Ascending aorta (tissue), 2 donors: ENCODE measurements around the gene KXD1. TPM values are rescaled to one million over a fixed set of nuclear protein-coding genes. Genes with fewer than 3 reads are reported as not detected.
"Not testable (repeated sequence)": the region's sequence is repeated elsewhere in the genome, so short reads cannot be mapped to it uniquely, and the experiment has no call there.

Experiments
- DNase-seq, 2 donors: peaks; one replicate each; pipeline ENCODE4 v3.0.0-alpha.2; 2019; ENCODE audit warnings: low spot score in 2 of 2
- H3K27ac ChIP-seq, 2 donors: fragments of 200-600 bp; sonication (generic); one replicate each; pipeline ENCODE4 v1.5.1; 2016 to 2017; ENCODE audit warnings: mild to moderate bottlenecking in 1 of 2
- H3K27me3 ChIP-seq: fragments of 200-600 bp; sonication (generic); one replicate; pipeline ENCODE4 v1.5.1; 2017
- H3K36me3 ChIP-seq, 2 donors: fragments of 200-600 bp; sonication (generic); one replicate each; pipeline ENCODE4 v1.5.1; 2016
- H3K4me1 ChIP-seq, 2 donors: fragments of 200-600 bp; sonication (generic); one replicate each; pipeline ENCODE4 v1.5.1; 2016 to 2017; ENCODE audit warnings: mild to moderate bottlenecking in 1 of 2
- H3K4me3 ChIP-seq, 2 donors: fragments of 200-600 bp; sonication (generic); one replicate each; pipeline ENCODE4 v1.5.1; 2016 to 2017; ENCODE audit warnings: mild to moderate bottlenecking in 1 of 2
- H3K9me3 ChIP-seq, 2 donors: fragments of 200-600 bp; sonication (generic); one replicate each; pipeline ENCODE4 v1.5.1; 2016
- intact Hi-C: fragments of 100-400 bp; cut with DNase I; formaldehyde crosslinking; loops from one replicate; pipeline ENCODE4 v1.15.1; 2023
- total RNA-seq: library from RNA; depleted of rRNA; stranded (reverse); fragments of >200 nt; gene quantifications from one replicate; pipeline ENCODE4 v1.1.0, GENCODE V29; 2016
- TF ChIP-seq, protein P1 (sequence below), 3 experiments: fragments of 200-600 bp in 2 of 3; fragments of 450-650 bp in 1 of 3; sonication (generic) in 2 of 3; IDR thresholded peaks; one replicate each; pipeline ENCODE4 v1.5.1; 2016 to 2019; ENCODE audit warnings: antibody characterized with exemption in 3 of 3, mild to moderate bottlenecking in 1 of 3, moderate library complexity in 1 of 3

The KXD1 gene
- total RNA-seq, 1 donor from 2014 or later = 178 TPM

DNA sequence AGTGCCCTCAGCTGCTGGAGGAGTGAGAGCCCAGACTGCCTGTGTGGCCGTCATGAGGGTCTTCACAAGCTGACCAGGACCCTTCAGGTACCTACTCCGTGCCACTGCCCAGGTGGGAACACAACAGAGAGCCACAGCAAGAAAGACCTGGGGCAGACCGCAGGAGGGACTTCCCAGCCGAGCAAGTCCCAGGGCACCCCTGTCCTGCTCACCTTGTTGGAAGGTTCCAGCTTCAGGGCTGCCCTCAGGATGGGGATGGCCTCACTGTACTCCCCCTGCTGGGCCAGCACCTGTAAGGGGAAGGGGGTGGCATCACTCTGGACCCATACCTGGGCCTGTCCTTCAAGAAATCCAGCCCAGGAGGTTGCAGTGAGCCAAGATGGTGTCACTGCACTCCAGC, 24.6 kb upstream of the KXD1 start:
- no peaks in the 10 kb centered on the region for H3K4me1 ChIP-seq
- TF ChIP-seq, protein P1, sequence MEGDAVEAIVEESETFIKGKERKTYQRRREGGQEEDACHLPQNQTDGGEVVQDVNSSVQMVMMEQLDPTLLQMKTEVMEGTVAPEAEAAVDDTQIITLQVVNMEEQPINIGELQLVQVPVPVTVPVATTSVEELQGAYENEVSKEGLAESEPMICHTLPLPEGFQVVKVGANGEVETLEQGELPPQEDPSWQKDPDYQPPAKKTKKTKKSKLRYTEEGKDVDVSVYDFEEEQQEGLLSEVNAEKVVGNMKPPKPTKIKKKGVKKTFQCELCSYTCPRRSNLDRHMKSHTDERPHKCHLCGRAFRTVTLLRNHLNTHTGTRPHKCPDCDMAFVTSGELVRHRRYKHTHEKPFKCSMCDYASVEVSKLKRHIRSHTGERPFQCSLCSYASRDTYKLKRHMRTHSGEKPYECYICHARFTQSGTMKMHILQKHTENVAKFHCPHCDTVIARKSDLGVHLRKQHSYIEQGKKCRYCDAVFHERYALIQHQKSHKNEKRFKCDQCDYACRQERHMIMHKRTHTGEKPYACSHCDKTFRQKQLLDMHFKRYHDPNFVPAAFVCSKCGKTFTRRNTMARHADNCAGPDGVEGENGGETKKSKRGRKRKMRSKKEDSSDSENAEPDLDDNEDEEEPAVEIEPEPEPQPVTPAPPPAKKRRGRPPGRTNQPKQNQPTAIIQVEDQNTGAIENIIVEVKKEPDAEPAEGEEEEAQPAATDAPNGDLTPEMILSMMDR (IDR thresholded peaks at IDR 0.05) = no peak
- H3K36me3 ChIP-seq = peaks cover 52 to 69% of the 10 kb centered on the region in 2 donors
- no peak for DNase-seq
- intact Hi-C loops = no loop called here
- H3K9me3 ChIP-seq = no peaks in the 10 kb centered on the region
- no peak overlapping the region for H3K4me3 ChIP-seq
- H3K27me3 ChIP-seq = no peaks in the 10 kb centered on the region
- no peak overlapping the region for H3K27ac ChIP-seq

DNA sequence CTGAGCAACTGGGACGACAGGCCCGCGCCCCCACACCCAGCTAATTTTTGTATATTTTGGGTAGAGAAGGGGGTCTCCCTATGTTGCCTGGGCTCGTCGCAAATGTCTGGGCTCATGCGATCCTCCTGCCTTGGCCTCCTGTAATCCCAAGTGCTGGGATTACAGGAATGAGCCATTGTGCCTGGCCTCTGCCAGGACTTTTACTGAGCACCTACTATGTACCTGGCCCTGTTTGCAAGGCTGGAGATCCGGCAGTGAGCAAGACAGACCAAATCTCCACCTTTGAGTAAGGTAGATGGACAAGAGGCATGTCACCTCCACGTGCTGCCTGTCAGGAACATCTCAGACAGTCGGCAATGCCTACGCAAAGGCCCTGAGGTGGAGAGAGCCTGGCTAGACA, 21.2 kb upstream of the KXD1 start:
- H3K36me3 ChIP-seq = peaks cover 73 to 92% of the 10 kb centered on the region in 2 donors

GRCh38 chr19:18537431-18537830, 20.2 kb upstream of the KXD1 start:
- DNase-seq = no peak
- Histone ChIP-seq H3K4me3 (no peak overlapping the region), H3K4me1 (peaks cover 3 to 6% of the 10 kb centered on the region in 2 donors), H3K9me3 (no peaks in the 10 kb centered on the region), H3K27me3 (no peaks in the 10 kb centered on the region), H3K27ac (no peak overlapping the region), H3K36me3 (peaks cover 67 to 85% of the 10 kb centered on the region in 2 donors)
- TF ChIP-seq, protein P1 (IDR thresholded peaks at IDR 0.05) = no peak
- intact Hi-C loops = no loop called here

More for the DNA sequence above, 21.2 kb upstream of the KXD1 start:
- DNase-seq = no peak
- no peaks in the 10 kb centered on the region for H3K27me3 ChIP-seq
- H3K4me3 ChIP-seq = no peak overlapping the region
- intact Hi-C loops = no loop called here
- H3K27ac ChIP-seq = no peak overlapping the region
- TF ChIP-seq, protein P1 (IDR thresholded peaks at IDR 0.05) = no peak
- no peaks in the 10 kb centered on the region for H3K4me1 ChIP-seq
- no peaks in the 10 kb centered on the region for H3K9me3 ChIP-seq

DNA sequence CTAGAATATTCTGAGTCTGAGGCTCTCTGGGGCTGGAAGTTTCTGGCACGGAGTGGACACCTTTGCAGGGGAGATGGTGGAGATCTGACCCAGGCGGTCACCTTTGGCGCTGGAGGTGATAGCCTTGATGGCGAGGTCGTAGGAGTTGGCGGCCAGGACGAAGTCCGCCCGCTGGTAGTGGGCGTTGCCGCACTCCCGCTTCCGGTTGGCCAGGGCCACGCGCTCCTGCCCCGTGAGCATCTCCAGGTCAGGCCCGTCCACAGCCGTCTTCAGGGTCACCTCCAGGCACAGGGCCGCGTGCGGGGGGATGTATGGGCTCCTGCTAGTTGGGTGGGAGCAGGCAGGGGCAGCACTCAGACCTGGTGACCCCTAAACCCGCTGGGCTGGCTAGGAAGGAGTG, 19.6 kb upstream of the KXD1 start:
- intact Hi-C loops = no loop called here
- H3K27me3 ChIP-seq = no peaks in the 10 kb centered on the region
- no peak overlapping the region for H3K4me3 ChIP-seq
- DNase-seq = no peak
- H3K27ac ChIP-seq = no peak overlapping the region
- H3K4me1 ChIP-seq = peaks cover 4 to 6% of the 10 kb centered on the region in 2 donors
- H3K9me3 ChIP-seq = no peaks in the 10 kb centered on the region
- H3K36me3 ChIP-seq = peaks cover 60 to 78% of the 10 kb centered on the region in 2 donors
- TF ChIP-seq, protein P1 (IDR thresholded peaks at IDR 0.05) = no peak

DNA sequence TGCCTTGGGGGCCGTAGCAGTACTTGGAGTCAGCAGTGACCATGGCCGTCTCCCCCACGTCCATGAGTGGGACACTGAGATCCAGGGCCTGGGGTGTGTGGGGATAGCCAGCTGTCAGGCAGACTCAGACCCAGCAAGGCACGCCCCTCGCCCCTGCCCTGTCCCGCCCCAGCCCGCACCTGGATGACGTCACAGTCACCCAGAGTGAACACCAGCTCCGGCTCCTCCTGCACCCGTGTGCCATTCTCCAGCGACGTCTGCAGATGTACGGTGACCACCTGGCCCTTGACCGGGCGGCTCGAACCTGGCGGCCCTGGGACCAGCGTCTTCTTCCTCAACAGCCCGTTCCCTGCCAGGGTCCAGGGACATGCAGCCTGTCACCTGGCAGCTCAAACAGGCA, 18.3 kb upstream of the KXD1 start:
- no peak for DNase-seq
- H3K27ac ChIP-seq = no peak overlapping the region
- H3K9me3 ChIP-seq = no peaks in the 10 kb centered on the region
- intact Hi-C loops = no loop called here
- peaks cover 51 to 69% of the 10 kb centered on the region in 2 donors for H3K36me3 ChIP-seq
- H3K27me3 ChIP-seq = no peaks in the 10 kb centered on the region
- TF ChIP-seq, protein P1 (IDR thresholded peaks at IDR 0.05) = no peak
- H3K4me1 ChIP-seq = peaks cover 4 to 10% of the 10 kb centered on the region in 2 donors
- no peak overlapping the region for H3K4me3 ChIP-seq

DNA sequence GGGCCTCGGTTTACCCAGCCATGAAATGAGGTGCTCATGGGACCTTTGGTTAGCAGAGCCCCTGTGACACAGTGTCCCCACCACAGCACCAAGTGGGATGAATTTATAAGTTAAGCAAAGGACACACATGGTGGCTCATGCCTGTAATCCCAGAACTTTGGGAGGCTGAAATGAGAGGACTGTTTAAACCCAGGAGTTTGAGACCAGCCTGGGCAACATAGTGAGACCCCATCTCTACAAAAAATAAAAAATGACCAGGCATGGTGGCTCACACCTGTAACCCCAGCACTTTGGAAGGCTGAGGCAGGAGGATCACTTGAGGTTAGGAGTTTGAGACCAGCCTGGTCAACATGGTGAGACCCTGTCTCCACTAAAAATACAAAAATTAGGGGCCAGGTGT, 17.5 kb upstream of the KXD1 start:
- H3K27ac ChIP-seq, DNase-seq, H3K27me3 ChIP-seq, H3K4me3 ChIP-seq, H3K9me3 ChIP-seq, intact Hi-C loops: not testable (repeated sequence)
- Histone ChIP-seq H3K36me3 (peaks cover 44 to 61% of the 10 kb centered on the region in 2 donors), H3K4me1 (peaks cover 4 to 10% of the 10 kb centered on the region in 2 donors)
